Suprapubic skin (tissue), 4 donors: Measurements from ENCODE around the gene CARM1. TPM values are rescaled to one million over a fixed set of nuclear protein-coding genes. Genes with fewer than 3 reads are reported as not detected.
A peak's percentile ranks its signal among the peaks of the same experiment; 100 is the strongest.

Experiments used
- DNase-seq, 2 donors: peaks; one replicate each; pipeline ENCODE4 v3.0.0-alpha.2; 2019; ENCODE audit warnings: low spot score in 2 of 2
- H3K27ac ChIP-seq: fragments of 200-600 bp; sonication (generic); one replicate; pipeline ENCODE4 v1.5.1; 2019
- H3K27me3 ChIP-seq: fragments of 200-600 bp; sonication (generic); one replicate; pipeline ENCODE4 v1.5.1; 2019
- H3K36me3 ChIP-seq: fragments of 200-600 bp; sonication (generic); one replicate; pipeline ENCODE4 v1.5.1; 2019
- H3K4me1 ChIP-seq: fragments of 200-600 bp; sonication (generic); one replicate; pipeline ENCODE4 v1.5.1; 2019
- H3K4me3 ChIP-seq: fragments of 200-600 bp; sonication (generic); one replicate; pipeline ENCODE4 v1.5.1; 2019; ENCODE audit warnings: mild to moderate bottlenecking
- H3K9me3 ChIP-seq: fragments of 200-600 bp; sonication (generic); one replicate; pipeline ENCODE4 v1.5.1; 2019
- EP300 ChIP-seq: sonication (generic); formaldehyde crosslinking; IDR thresholded peaks from one replicate; pipeline ENCODE4 v1.6.1; 2017; ENCODE audit warnings: antibody characterized with exemption
- POLR2A ChIP-seq, 2 donors: fragments of 450-650 bp; IDR thresholded peaks; one replicate each; pipeline ENCODE4 v1.6.1; 2017; ENCODE audit warnings: antibody characterized with exemption in 2 of 2, mild to moderate bottlenecking in 2 of 2, moderate library complexity in 2 of 2
- POLR2AphosphoS5 ChIP-seq, 3 donors: sonication (generic); formaldehyde crosslinking; IDR thresholded peaks; one replicate each; pipeline ENCODE4 v1.6.1; 2017; ENCODE audit warnings: antibody characterized with exemption in 3 of 3
- WGBS: methylation state at CpG from one replicate; pipeline ENCODE4 v1.1.5; 2018; 5-methylcytosine and 5-hydroxymethylcytosine counted together
- total RNA-seq, 4 donors: library from RNA; depleted of rRNA; stranded (reverse); fragments of >200 nt; gene quantifications; one replicate each; pipeline ENCODE4 v1.1.0, GENCODE V29; 2016
- TF ChIP-seq, protein P1 (sequence below), 2 donors: fragments of 200-600 bp in 1 of 2; fragments of 450-650 bp in 1 of 2; sonication (generic) in 1 of 2; IDR thresholded peaks; one replicate each; pipeline ENCODE4 v1.5.1; 2016 to 2019; ENCODE audit warnings: antibody characterized with exemption in 2 of 2, mild to moderate bottlenecking in 1 of 2, moderate library complexity in 1 of 2

CARM1 gene
- total RNA-seq, 4 donors from 2014 or later = 19.8 to 26.6 (median 23.2) TPM

DNA sequence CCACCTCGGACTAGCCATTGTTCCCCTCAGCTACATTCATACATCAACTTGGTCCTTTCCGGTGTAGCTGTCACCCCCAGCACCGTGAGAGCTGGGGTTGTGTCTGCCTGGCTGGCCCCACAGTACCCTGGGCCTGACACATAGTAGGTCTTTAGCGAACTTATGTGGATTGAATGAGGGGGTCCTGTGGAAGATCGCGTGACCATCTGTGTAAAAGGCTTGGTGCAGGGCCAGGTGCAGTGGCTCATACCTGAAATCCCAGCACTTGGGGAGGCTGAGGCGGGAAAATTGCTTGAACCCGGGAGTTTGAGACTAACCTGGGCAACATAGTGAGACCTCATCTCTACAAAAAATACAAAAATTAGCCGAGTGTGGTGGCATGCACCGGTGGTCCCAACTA lies 91.5 kb downstream of the CARM1 start:
- Histone ChIP-seq H3K27ac (peak overlapping the region; percentile 19), H3K4me3 (peak overlapping the region; percentile 93), H3K4me1 (peaks cover 34% of the 10 kb centered on the region), H3K27me3 (no peaks in the 10 kb centered on the region), H3K9me3 (no peaks in the 10 kb centered on the region), H3K36me3 (no peaks in the 10 kb centered on the region)
- TF ChIP-seq POLR2AphosphoS5 (IDR thresholded peaks at IDR 0.05) (no peak), POLR2A (IDR thresholded peaks at IDR 0.05) (no peak), EP300 (no peak)
- TF ChIP-seq, protein P1, sequence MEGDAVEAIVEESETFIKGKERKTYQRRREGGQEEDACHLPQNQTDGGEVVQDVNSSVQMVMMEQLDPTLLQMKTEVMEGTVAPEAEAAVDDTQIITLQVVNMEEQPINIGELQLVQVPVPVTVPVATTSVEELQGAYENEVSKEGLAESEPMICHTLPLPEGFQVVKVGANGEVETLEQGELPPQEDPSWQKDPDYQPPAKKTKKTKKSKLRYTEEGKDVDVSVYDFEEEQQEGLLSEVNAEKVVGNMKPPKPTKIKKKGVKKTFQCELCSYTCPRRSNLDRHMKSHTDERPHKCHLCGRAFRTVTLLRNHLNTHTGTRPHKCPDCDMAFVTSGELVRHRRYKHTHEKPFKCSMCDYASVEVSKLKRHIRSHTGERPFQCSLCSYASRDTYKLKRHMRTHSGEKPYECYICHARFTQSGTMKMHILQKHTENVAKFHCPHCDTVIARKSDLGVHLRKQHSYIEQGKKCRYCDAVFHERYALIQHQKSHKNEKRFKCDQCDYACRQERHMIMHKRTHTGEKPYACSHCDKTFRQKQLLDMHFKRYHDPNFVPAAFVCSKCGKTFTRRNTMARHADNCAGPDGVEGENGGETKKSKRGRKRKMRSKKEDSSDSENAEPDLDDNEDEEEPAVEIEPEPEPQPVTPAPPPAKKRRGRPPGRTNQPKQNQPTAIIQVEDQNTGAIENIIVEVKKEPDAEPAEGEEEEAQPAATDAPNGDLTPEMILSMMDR (IDR thresholded peaks at IDR 0.05) = no peak
- 82% methylated on average over 10 of the region's 10 CpGs for WGBS
- no peak for DNase-seq

DNA sequence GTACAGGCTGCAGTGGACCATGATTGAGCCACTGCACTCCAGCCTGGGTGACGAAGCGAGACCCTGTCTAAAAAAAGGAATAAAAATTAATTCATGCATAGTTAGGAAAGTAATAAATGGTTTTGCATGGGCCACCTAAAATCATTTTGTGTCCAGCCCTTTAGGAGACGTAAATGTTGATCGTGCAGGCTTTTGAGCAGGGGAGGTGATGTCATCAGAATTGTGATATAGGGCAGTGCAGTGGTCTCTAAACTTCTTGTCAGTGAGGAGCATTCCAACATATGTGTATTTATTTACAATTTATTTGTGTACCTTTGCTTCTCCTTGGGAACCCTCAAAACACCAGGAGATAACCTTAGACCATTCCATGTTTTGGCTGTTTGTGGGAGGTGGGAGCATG lies 92.5 kb downstream of the CARM1 start:
- H3K36me3 ChIP-seq = no peaks in the 10 kb centered on the region
- TF ChIP-seq, protein P1 (IDR thresholded peaks at IDR 0.05) = no peak
- TF ChIP-seq EP300 (no peak), POLR2A (IDR thresholded peaks at IDR 0.05) (no peak)
- 76% methylated on average over 4 of the region's 4 CpGs for WGBS
- H3K27ac ChIP-seq = no peak overlapping the region
- H3K4me3 ChIP-seq = no peak overlapping the region
- H3K9me3 ChIP-seq = no peaks in the 10 kb centered on the region
- peaks cover 42% of the 10 kb centered on the region for H3K4me1 ChIP-seq
- no peaks in the 10 kb centered on the region for H3K27me3 ChIP-seq
- no peak for DNase-seq

DNA sequence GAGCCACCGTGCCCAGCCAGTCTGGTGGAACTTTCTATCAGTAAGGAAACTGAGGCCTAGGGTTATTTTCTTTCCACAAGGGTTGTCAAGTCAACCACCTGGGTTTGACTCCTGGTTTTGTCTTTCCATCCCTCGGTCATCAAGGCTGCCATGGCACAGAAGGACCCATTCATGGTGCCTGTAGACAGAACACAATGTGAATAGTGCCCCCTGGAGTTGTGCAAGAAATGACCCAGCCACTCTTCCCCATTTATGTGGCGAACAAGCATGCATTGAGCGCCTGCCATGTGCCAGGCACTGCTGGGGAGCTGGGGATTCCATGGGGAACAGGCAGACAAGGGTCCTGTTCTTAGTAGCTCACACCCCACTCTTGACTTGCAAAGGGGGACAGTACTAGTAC lies 93.5 kb downstream of the CARM1 start:
- Histone ChIP-seq H3K27me3 (no peaks in the 10 kb centered on the region), H3K4me3 (no peak overlapping the region), H3K9me3 (no peaks in the 10 kb centered on the region), H3K36me3 (no peaks in the 10 kb centered on the region), H3K4me1 (peaks cover 43% of the 10 kb centered on the region), H3K27ac (no peak overlapping the region)
- TF ChIP-seq, protein P1 (IDR thresholded peaks at IDR 0.05) = no peak
- TF ChIP-seq EP300 = no peak
- TF ChIP-seq POLR2AphosphoS5 (IDR thresholded peaks at IDR 0.05) = no peak
- TF ChIP-seq POLR2A (IDR thresholded peaks at IDR 0.05) = no peak
- DNase-seq = no peak
- WGBS = 93% methylated on average over 4 of the region's 4 CpGs

DNA sequence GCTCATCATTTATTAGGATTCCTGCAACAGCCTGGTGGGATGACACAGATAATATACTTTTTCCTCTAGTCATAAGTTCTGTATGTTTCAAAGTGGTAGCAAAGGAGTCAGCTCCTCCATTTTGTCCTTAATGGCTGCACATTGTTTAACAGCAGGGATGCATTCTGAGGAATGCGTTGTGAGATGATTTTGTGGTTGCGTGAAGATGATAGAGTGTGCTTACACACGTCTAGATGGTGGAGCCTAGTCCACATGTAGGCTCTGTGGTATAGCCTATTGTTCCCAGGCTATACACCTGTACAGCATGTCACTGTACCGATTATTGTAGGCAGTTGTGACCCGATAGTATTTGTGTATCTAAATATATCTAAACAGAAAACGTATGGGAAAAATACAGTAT lies 94.0 kb downstream of the CARM1 start:
- no peaks in the 10 kb centered on the region for H3K27me3 ChIP-seq
- H3K4me1 ChIP-seq = peaks cover 41% of the 10 kb centered on the region
- H3K36me3 ChIP-seq = no peaks in the 10 kb centered on the region
- 77% methylated on average over 6 of the region's 6 CpGs for WGBS
- TF ChIP-seq POLR2A (IDR thresholded peaks at IDR 0.05) = no peak
- TF ChIP-seq, protein P1 (IDR thresholded peaks at IDR 0.05) = no peak
- TF ChIP-seq POLR2AphosphoS5 (IDR thresholded peaks at IDR 0.05) = no peak
- no peak for TF ChIP-seq EP300
- no peak overlapping the region for H3K4me3 ChIP-seq
- H3K27ac ChIP-seq = no peak overlapping the region
- H3K9me3 ChIP-seq = no peaks in the 10 kb centered on the region
- no peak for DNase-seq

DNA sequence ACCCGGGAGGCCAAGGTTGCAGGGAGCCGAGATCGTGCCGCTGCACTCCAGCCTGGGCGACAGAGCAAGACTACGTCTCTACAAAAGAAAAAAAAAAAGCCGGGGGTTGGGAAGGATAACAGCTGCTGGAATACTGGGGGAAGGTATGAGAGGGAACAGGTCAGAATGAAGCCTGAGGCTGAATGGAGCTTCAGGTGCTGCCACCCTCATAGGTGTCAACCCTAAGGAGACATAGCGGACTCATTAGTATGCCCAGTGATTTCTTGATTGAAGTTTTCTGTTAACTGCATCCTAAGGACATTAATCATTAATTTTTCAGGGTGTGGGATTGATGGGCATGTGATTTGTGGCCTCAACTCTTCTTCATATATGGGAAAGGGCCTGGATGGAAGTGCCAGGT lies 95.5 kb downstream of the CARM1 start:
- H3K36me3 ChIP-seq = no peaks in the 10 kb centered on the region
- DNase-seq = no peak
- peaks cover 41% of the 10 kb centered on the region for H3K4me1 ChIP-seq
- no peaks in the 10 kb centered on the region for H3K9me3 ChIP-seq
- H3K27me3 ChIP-seq = no peaks in the 10 kb centered on the region
- no peak overlapping the region for H3K27ac ChIP-seq
- TF ChIP-seq, protein P1 (IDR thresholded peaks at IDR 0.05) = no peak
- TF ChIP-seq POLR2AphosphoS5 (IDR thresholded peaks at IDR 0.05) (no peak), EP300 (no peak), POLR2A (IDR thresholded peaks at IDR 0.05) (no peak)
- H3K4me3 ChIP-seq = no peak overlapping the region
- WGBS = 90% methylated on average over 8 of the region's 8 CpGs
